ENCODE results near the gene SIN3B. TPM values are rescaled to one million over a fixed set of nuclear protein-coding genes. Genes with fewer than 3 reads are reported as not detected.

The SIN3B gene
- total and polyA plus RNA-seq, 9 of the 15 experiments (the other 6 are each of a cell fraction or from before 2014, with no cell fraction given) = 0.51 to 34.2 (median 14.3) TPM

GRCh38 chr19:16888629-16889365 lies 59.6 kb downstream of the SIN3B start, which contains the start of gene F2RL3 (continued):
- TF ChIP-seq SRF (CRISPR knock-in tag; IDR thresholded peaks at IDR 0.05) (no peak; a peak in 1 of 4 replicates), FOXJ2 (tag; IDR thresholded peaks at IDR 0.05) (no peak), TAF9B (IDR thresholded peaks at IDR 0.05; ENCODE audit: partially characterized antibody) (peak; percentile 82), GATA2 (CRISPR knock-in tag; IDR thresholded peaks at IDR 0.05) (no peak), TCF7L2 (IDR thresholded peaks at IDR 0.05; ENCODE audit: low read depth, low read length) (no peak), ZNF444 (CRISPR knock-in tag; IDR thresholded peaks at IDR 0.05) (peak; percentile 13; the same call in 1 of the 2 replicates), NFXL1 (CRISPR knock-in tag; IDR thresholded peaks at IDR 0.05) (no peak), FOXK2 (conservative IDR thresholded peaks at IDR 0.05 in 1 of 2, IDR thresholded peaks at IDR 0.05 in 1 of 2; ENCODE audit: low read depth in 2 of 2) (no peak), EZH2 (IDR thresholded peaks at IDR 0.05; ENCODE audit: borderline replicate concordance, low read depth, low read length) (no peak), ZNF384 (IDR thresholded peaks at IDR 0.05; ENCODE audit: low read depth, low read length) (no peak), ELF2 (CRISPR knock-in tag; IDR thresholded peaks at IDR 0.05) (peak; percentile 59; the same call in 1 of the 2 replicates), ZBTB8A (IDR thresholded peaks at IDR 0.05; ENCODE audit: partially characterized antibody) (no peak), DMBX1 (CRISPR knock-in tag; IDR thresholded peaks at IDR 0.05; ENCODE audit: borderline replicate concordance) (peak; percentile 88), ZNF175 (CRISPR knock-in tag; IDR thresholded peaks at IDR 0.05; ENCODE audit: low read depth) (peak; percentile 30), HNRNPK (IDR thresholded peaks at IDR 0.05; ENCODE audit: low read depth, low read length, poor library complexity, severe bottlenecking) (no peak), ATF2 (CRISPR knock-in tag; IDR thresholded peaks at IDR 0.05) (no peak)
- TF ChIP-seq, protein P1, sequence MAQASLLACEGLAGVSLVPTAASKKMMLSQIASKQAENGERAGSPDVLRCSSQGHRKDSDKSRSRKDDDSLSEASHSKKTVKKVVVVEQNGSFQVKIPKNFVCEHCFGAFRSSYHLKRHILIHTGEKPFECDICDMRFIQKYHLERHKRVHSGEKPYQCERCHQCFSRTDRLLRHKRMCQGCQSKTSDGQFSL (CRISPR knock-in tag; IDR thresholded peaks at IDR 0.05) = peak; percentile 96
- TF ChIP-seq, protein P1 (tag; IDR thresholded peaks at IDR 0.05) = peak in 1 of 2 experiments; percentile 71; a peak in 2 of 4 replicates
- TF ChIP-seq, protein P2, sequence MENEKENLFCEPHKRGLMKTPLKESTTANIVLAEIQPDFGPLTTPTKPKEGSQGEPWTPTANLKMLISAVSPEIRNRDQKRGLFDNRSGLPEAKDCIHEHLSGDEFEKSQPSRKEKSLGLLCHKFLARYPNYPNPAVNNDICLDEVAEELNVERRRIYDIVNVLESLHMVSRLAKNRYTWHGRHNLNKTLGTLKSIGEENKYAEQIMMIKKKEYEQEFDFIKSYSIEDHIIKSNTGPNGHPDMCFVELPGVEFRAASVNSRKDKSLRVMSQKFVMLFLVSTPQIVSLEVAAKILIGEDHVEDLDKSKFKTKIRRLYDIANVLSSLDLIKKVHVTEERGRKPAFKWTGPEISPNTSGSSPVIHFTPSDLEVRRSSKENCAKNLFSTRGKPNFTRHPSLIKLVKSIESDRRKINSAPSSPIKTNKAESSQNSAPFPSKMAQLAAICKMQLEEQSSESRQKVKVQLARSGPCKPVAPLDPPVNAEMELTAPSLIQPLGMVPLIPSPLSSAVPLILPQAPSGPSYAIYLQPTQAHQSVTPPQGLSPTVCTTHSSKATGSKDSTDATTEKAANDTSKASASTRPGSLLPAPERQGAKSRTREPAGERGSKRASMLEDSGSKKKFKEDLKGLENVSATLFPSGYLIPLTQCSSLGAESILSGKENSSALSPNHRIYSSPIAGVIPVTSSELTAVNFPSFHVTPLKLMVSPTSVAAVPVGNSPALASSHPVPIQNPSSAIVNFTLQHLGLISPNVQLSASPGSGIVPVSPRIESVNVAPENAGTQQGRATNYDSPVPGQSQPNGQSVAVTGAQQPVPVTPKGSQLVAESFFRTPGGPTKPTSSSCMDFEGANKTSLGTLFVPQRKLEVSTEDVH (IDR thresholded peaks at IDR 0.05; ENCODE audit: low read depth, partially characterized antibody) = no peak
